ENCODE measurements around the gene SPOCK1. TPM values are rescaled to one million over a fixed set of nuclear protein-coding genes. Genes with fewer than 3 reads are reported as not detected.

Gene SPOCK1
- polyA plus RNA-seq, 1 experiment: 76.0 TPM

DNA sequence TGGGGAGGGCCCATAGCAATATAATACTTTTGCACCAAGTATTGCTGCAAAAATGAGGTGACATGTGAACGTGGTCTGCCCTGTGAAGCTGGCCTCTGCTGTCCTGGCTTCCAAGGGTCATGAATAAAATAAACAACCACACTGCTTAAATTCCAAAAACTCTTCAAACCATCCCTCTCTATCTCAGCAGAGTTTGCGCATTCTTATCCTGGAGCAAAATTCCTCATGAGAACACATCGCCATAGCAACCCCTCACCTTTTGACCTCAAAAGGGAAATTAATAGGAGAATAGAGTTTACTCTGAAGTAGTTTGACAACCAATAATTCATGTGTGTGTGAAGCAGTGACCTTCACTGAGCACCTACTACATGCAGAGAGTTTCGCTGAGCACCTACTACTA is 342.9 kb downstream of the SPOCK1 start:
- ChIA-PET CTCF (no interaction called here), POLR2A (no interaction called here)
- Histone ChIP-seq H3K27ac (ENCODE audit: low read depth, low read length) (no peak overlapping the region), H3K9me3 (ENCODE audit: control insufficient read depth, insufficient read depth, low read length) (no peaks in the 10 kb centered on the region), H3K27me3 (ENCODE audit: control insufficient read depth, insufficient read depth, low read length) (no peaks in the 10 kb centered on the region), H3K4me3 (ENCODE audit: low read depth, low read length) (no peak overlapping the region)
- no peak for DNase-seq (ENCODE audit: low read depth, low spot score)
- TF ChIP-seq, protein P1, sequence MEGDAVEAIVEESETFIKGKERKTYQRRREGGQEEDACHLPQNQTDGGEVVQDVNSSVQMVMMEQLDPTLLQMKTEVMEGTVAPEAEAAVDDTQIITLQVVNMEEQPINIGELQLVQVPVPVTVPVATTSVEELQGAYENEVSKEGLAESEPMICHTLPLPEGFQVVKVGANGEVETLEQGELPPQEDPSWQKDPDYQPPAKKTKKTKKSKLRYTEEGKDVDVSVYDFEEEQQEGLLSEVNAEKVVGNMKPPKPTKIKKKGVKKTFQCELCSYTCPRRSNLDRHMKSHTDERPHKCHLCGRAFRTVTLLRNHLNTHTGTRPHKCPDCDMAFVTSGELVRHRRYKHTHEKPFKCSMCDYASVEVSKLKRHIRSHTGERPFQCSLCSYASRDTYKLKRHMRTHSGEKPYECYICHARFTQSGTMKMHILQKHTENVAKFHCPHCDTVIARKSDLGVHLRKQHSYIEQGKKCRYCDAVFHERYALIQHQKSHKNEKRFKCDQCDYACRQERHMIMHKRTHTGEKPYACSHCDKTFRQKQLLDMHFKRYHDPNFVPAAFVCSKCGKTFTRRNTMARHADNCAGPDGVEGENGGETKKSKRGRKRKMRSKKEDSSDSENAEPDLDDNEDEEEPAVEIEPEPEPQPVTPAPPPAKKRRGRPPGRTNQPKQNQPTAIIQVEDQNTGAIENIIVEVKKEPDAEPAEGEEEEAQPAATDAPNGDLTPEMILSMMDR (IDR thresholded peaks at IDR 0.05; ENCODE audit: low read depth, low read length): no peak

DNA sequence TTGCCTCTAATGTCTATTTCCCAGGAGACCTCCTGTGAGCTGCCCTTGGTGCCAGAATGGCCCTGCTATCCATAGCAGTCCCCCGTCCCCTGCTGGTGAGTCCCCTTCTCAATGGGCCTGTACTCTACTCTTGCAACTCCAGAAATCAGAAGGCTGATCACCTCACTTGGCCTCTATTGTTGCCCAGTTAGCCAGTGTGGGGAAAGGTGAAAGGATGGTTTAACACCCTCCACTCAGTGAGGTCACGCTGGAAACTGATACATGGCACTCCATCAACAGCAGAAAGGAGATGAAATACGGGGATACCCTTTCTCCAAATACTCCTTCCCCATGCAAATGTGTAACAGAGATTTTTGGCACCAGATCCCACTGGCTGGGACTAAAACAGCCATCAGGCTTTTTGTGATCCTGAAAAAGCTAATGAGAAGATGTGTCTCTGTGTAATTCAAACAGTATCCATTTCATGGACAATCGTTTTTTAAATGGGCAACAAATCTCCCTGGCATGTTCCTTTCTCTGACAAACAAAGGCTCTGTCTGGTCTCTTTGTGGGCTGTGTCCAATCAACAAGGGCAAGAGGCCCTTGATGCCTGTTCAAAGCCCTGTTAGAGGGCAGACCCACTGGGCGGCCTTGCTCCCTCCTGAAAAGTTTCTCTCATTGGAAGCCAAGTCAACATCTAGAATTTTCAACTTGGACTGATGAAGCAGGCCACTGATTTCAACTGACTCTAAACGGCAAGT is 343.7 kb downstream of the SPOCK1 start:
- POLR2A ChIA-PET: no interaction called here
- DNase-seq (ENCODE audit: low read depth, low spot score): no peak
- Histone ChIP-seq H3K27me3 (ENCODE audit: control insufficient read depth, insufficient read depth, low read length) (no peaks in the 10 kb centered on the region), H3K27ac (ENCODE audit: low read depth, low read length) (no peak overlapping the region), H3K9me3 (ENCODE audit: control insufficient read depth, insufficient read depth, low read length) (no peaks in the 10 kb centered on the region), H3K4me3 (ENCODE audit: low read depth, low read length) (no peak overlapping the region)
- TF ChIP-seq, protein P1 (IDR thresholded peaks at IDR 0.05; ENCODE audit: low read depth, low read length): no peak
- CTCF ChIA-PET: no interaction called here

DNA sequence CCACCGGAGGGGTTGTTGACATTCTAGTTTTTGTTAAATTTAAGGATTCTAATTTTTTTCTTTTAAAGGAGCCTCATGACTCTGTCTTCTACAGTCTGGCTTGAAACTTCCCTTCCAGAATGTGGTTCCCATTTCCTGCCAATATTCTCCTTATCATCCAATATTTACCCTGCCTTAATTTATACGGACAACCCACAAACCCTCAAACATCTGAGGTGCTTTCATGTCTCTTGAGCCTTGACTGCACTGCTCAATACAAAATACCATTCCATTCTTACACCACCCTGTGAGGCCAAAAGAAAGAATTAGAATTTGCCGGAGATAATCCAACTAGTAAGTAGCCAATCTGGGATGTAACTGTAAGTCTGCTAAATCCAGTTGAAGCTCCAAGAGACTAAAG is 346.5 kb downstream of the SPOCK1 start:
- H3K9me3 ChIP-seq (ENCODE audit: control insufficient read depth, insufficient read depth, low read length): no peaks in the 10 kb centered on the region
- H3K4me3 ChIP-seq (ENCODE audit: low read depth, low read length): no peak overlapping the region
- TF ChIP-seq, protein P1 (IDR thresholded peaks at IDR 0.05; ENCODE audit: low read depth, low read length): no peak
- no peak for DNase-seq (ENCODE audit: low read depth, low spot score)
- no peak overlapping the region for H3K27ac ChIP-seq (ENCODE audit: low read depth, low read length)
- ChIA-PET CTCF (no interaction called here), POLR2A (no interaction called here)
- no peaks in the 10 kb centered on the region for H3K27me3 ChIP-seq (ENCODE audit: control insufficient read depth, insufficient read depth, low read length)

DNA sequence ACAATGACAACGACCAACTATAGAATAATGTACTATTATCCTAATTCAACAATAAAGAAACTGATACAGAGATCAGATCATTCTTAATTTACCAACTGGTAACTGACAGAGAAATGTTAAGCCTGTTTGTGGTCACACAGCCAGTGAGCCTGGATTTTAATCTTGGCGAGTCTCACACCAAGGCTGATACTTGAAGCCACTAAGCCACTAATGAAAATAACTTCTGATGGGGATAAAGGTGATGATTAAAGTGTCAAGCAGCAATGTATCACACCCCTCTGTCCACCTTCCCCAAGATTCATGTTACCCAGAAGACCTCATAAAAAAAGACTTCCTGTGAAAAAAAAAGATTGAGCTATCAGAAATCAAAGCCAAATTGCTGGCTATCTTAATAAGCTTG is 350.5 kb downstream of the SPOCK1 start:
- no peak overlapping the region for H3K4me3 ChIP-seq (ENCODE audit: low read depth, low read length)
- H3K27ac ChIP-seq (ENCODE audit: low read depth, low read length): no peak overlapping the region
- CTCF ChIA-PET: no interaction called here
- POLR2A ChIA-PET: no interaction called here
- TF ChIP-seq, protein P1 (IDR thresholded peaks at IDR 0.05; ENCODE audit: low read depth, low read length): no peak
- no peak for DNase-seq (ENCODE audit: low read depth, low spot score)
- H3K27me3 ChIP-seq (ENCODE audit: control insufficient read depth, insufficient read depth, low read length): no peaks in the 10 kb centered on the region
- H3K9me3 ChIP-seq (ENCODE audit: control insufficient read depth, insufficient read depth, low read length): no peaks in the 10 kb centered on the region

DNA sequence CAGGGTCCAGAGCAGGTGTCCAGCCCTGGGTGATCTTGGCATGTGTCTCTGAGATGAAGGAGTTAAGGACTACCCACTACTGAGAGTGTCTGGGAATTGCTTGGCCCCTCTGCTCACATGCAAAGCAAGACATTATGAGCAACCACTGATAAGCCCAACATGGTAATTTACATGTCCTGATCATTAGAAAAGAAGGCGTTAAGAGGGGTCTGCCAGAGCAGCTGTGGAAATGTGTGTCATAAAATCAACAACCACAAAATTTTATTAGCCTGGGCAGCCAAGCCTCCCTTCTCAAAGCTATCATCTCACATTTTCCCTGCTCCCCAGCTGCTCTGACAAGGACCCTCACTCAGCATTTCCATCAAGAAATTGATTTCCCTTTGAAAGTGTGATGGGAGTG is 351.0 kb downstream of the SPOCK1 start:
- TF ChIP-seq, protein P1 (IDR thresholded peaks at IDR 0.05; ENCODE audit: low read depth, low read length): no peak
- POLR2A ChIA-PET: no interaction called here
- no peak for DNase-seq (ENCODE audit: low read depth, low spot score)
- no peaks in the 10 kb centered on the region for H3K27me3 ChIP-seq (ENCODE audit: control insufficient read depth, insufficient read depth, low read length)
- CTCF ChIA-PET: no interaction called here
- no peaks in the 10 kb centered on the region for H3K9me3 ChIP-seq (ENCODE audit: control insufficient read depth, insufficient read depth, low read length)
- H3K4me3 ChIP-seq (ENCODE audit: low read depth, low read length): no peak overlapping the region
- H3K27ac ChIP-seq (ENCODE audit: low read depth, low read length): no peak overlapping the region

All from AG04450 (cell line).